OCI-LY7 (cell line): ENCODE data around the gene LAMA3. TPM values are rescaled to one million over a fixed set of nuclear protein-coding genes. Genes with fewer than 3 reads are reported as not detected.

ENCODE experiments used
- BruUV-seq: library from RNA; stranded (reverse); fragments of 400-500 nt; replicated peaks from 2 replicates; lab custom pipeline; 2021; lab: Mats Ljungman, UMichigan
- CTCF ChIA-PET: fragments of 300-600 bp; sonication (Branson Sonifier 250); formaldehyde crosslinking; loops from one replicate; lab custom pipeline; 2022; ENCODE audit warnings: antibody characterized with exemption; ENCODE audit not compliant: unreplicated experiment; lab: Charles Lee
- POLR2A ChIA-PET: fragments of 300-600 bp; sonication (Branson Sonifier 250); formaldehyde crosslinking; loops from one replicate; lab custom pipeline; 2022; ENCODE audit warnings: antibody characterized with exemption; lab: Charles Lee
- DNase-seq: peaks from one replicate; pipeline ENCODE4 v3.0.0-alpha.2; 2015; ENCODE audit warnings: low spot score
- H2AFZ ChIP-seq: fragments of 200-600 bp; sonication (generic), shearing (Covaris generic); 2 replicates; pipeline ENCODE4 v1.6.1; 2014; ENCODE audit warnings: mild to moderate bottlenecking, antibody characterized with exemption, low read length, moderate library complexity
- H3K27ac ChIP-seq: fragments of 200-600 bp; sonication (generic); 2 replicates; pipeline ENCODE4 v1.5.1; 2014; ENCODE audit warnings: mixed run types, low read depth, mild to moderate bottlenecking, moderate library complexity, low read length, inconsistent platforms; ENCODE audit not compliant: poor library complexity, severe bottlenecking
- H3K36me3 ChIP-seq: fragments of 200-600 bp; sonication (generic); 2 replicates; pipeline ENCODE4 v1.6.1; 2014; ENCODE audit warnings: mild to moderate bottlenecking, antibody characterized with exemption, low read length, moderate library complexity, mixed read lengths; ENCODE audit not compliant: insufficient read depth
- H3K4me1 ChIP-seq: fragments of 200-600 bp; sonication (generic); 2 replicates; pipeline ENCODE4 v1.5.1; 2014; ENCODE audit warnings: mild to moderate bottlenecking, low read length; ENCODE audit not compliant: insufficient read depth, poor library complexity, severe bottlenecking
- H3K4me2 ChIP-seq: fragments of 200-600 bp; sonication (generic); 2 replicates; pipeline ENCODE4 v1.6.1; 2014; ENCODE audit warnings: mild to moderate bottlenecking, low read length
- H3K4me3 ChIP-seq: fragments of 200-600 bp; sonication (generic); 2 replicates; pipeline ENCODE4 v1.5.1; 2014; ENCODE audit warnings: mild to moderate bottlenecking, low read depth, low read length; ENCODE audit not compliant: poor library complexity, severe bottlenecking
- H3K79me2 ChIP-seq: fragments of 200-600 bp; sonication (generic); 2 replicates; pipeline ENCODE4 v1.6.1; 2016; ENCODE audit warnings: low read depth, mild to moderate bottlenecking, low read length, moderate library complexity, mixed read lengths; ENCODE audit not compliant: insufficient read depth
- H3K9me2 ChIP-seq: fragments of 200-600 bp; sonication (generic); 2 replicates; pipeline ENCODE4 v1.6.1; 2016; ENCODE audit warnings: mild to moderate bottlenecking, low read length, mixed read lengths; ENCODE audit not compliant: insufficient read depth
- H3K9me3 ChIP-seq: fragments of 200-600 bp; sonication (generic); 2 replicates; pipeline ENCODE4 v1.6.1; 2014; ENCODE audit warnings: mild to moderate bottlenecking, mixed run types, low read length, mixed read lengths
- H4K20me1 ChIP-seq: fragments of 200-600 bp; sonication (generic); 2 replicates; pipeline ENCODE4 v1.6.1; 2014; ENCODE audit warnings: mild to moderate bottlenecking, antibody characterized with exemption, low read length, moderate library complexity, mixed read lengths; ENCODE audit not compliant: insufficient read depth
- EZH2phosphoT487 ChIP-seq: fragments of 200-600 bp; sonication (generic); IDR thresholded peaks from 2 replicates; pipeline ENCODE4 v1.6.1; 2018; ENCODE audit warnings: low read depth, borderline replicate concordance, mild to moderate bottlenecking, mixed run types, antibody characterized with exemption, low read length, moderate library complexity, mixed read lengths
- intact Hi-C: fragments of 100-400 bp; cut with micrococcal nuclease; formaldehyde crosslinking; loops from one replicate; pipeline ENCODE4 v1.10.0; 2022; ENCODE audit not compliant: unreplicated experiment
- total RNA-seq, 2 experiments: library from RNA; depleted of rRNA in 1 of 2; stranded (reverse); fragments of >200 nt in 1 of 2; shearing (Covaris generic) in 1 of 2; gene quantifications; 2 replicates each; pipeline ENCODE4 v1.2.3, GENCODE V29; 2014 to 2022
- TF ChIP-seq, protein P1 (sequence below): fragments of 200-600 bp; sonication (generic); conservative IDR thresholded peaks from 2 replicates; pipeline ENCODE4 v1.5.1; 2014; ENCODE audit warnings: mild to moderate bottlenecking, antibody characterized with exemption, low read length, moderate library complexity, mixed read lengths

LAMA3 gene
- total RNA-seq, 2 experiments from 2014 or later, result 0.16 to 1.6 TPM

DNA sequence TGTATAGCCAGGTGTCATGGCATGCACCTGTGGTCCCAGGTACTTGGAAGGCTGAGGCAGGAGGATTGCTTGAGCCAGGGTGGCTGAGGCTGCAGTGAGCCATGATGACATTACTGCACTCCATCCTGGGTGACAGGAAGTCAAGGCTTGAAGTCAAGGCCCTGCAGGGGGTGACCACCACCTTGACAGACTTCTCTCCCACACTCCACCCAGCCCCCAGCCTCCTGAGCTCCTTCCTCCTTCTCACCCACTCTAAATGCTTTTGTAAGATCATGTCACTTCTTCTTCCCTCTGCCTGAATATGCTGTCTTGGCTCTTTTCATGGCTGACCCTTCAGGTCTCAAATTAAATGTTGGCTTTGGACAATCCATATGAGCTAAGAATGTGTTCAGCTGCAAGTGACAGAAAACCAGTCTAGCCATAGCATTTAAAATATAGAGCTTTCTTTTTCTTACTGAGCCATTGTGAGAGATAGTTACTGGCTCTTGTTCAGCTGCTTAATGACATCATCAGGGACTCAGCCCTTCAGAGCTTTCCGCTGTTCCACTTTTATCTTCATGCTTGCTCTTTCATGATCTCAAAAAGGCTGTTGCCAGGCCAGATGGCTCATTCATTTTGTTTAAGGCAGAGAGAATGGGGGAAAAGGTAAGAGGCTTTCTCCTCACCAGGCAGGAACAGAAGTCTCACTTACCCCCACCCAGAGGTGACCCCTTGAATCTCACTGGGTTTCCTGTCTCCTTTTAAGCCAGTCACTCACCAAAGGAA lies 288.6 kb downstream of the LAMA3 start:
- POLR2A ChIA-PET, result interaction anchor here (0.7 to 1.8 kb wide), 3 partner anchors 32 to 370 kb away, joined by 3 to 5 read pairs (median 3); no protein-coding TSS in a partner anchor
- Histone ChIP-seq H2AFZ (no peak overlapping the region), H4K20me1 (no peaks in the 10 kb centered on the region), H3K9me3 (no peaks in the 10 kb centered on the region), H3K4me2 (no peak overlapping the region), H3K36me3 (no peaks in the 10 kb centered on the region), H3K27ac (no peak overlapping the region), H3K79me2 (no peaks in the 10 kb centered on the region), H3K9me2 (no peaks in the 10 kb centered on the region), H3K4me1 (peaks cover 14% of the 10 kb centered on the region), H3K4me3 (no peak overlapping the region)
- BruUV-seq, result no TSS peak
- no peak for TF ChIP-seq EZH2phosphoT487
- TF ChIP-seq, protein P1, sequence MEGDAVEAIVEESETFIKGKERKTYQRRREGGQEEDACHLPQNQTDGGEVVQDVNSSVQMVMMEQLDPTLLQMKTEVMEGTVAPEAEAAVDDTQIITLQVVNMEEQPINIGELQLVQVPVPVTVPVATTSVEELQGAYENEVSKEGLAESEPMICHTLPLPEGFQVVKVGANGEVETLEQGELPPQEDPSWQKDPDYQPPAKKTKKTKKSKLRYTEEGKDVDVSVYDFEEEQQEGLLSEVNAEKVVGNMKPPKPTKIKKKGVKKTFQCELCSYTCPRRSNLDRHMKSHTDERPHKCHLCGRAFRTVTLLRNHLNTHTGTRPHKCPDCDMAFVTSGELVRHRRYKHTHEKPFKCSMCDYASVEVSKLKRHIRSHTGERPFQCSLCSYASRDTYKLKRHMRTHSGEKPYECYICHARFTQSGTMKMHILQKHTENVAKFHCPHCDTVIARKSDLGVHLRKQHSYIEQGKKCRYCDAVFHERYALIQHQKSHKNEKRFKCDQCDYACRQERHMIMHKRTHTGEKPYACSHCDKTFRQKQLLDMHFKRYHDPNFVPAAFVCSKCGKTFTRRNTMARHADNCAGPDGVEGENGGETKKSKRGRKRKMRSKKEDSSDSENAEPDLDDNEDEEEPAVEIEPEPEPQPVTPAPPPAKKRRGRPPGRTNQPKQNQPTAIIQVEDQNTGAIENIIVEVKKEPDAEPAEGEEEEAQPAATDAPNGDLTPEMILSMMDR, result no peak
- no peak for DNase-seq
- intact Hi-C loops, result no loop called here
- CTCF ChIA-PET, result no interaction called here

DNA sequence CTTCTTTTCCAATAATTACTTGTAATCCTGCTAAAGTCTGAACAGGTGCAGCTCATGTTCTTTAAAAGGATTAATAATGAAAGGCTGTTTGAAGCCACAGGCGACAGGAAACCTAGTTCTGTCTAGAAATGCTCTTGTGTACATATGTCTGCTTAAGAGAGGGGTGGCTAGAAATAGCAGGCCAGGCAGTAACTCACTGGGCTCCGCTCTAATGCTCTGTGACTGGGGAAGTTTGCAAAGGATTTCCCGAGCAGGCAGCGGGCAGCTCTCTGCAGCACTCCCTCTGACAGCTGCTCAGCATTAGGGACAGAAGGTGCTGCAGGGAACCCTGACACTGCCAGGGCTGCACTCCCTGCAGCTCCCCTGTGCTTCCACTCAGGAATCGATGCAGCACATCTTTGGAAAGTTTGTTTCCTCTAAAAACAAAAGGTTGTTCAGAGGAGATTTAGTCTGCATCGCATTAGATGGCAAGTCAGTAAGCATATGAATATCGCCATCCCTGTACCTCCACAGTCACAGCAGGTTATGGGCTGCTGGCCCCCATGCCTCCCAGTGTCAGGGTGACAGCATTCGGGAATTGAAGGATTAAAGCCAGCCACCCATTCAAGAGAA lies 292.2 kb downstream of the LAMA3 start:
- Histone ChIP-seq H3K79me2 (no peaks in the 10 kb centered on the region), H3K9me2 (no peaks in the 10 kb centered on the region), H3K4me1 (peaks cover 14% of the 10 kb centered on the region), H4K20me1 (no peaks in the 10 kb centered on the region), H3K4me3 (no peak overlapping the region), H3K9me3 (no peaks in the 10 kb centered on the region), H3K4me2 (peak overlapping the region; percentile 33), H3K27ac (no peak overlapping the region), H3K36me3 (no peaks in the 10 kb centered on the region), H2AFZ (no peak overlapping the region)
- TF ChIP-seq EZH2phosphoT487, result no peak
- TF ChIP-seq, protein P1, result no peak
- POLR2A ChIA-PET, result interaction anchor here (0.5 to 1.8 kb wide), 5 partner anchors 9 to 92 kb away, joined by 3 to 6 read pairs (median 3); no protein-coding TSS in a partner anchor
- no TSS peak for BruUV-seq
- DNase-seq, result peak; percentile 68
- CTCF ChIA-PET, result no interaction called here
- intact Hi-C loops, result no loop called here
